BLaER1 (cell line): Measurements from ENCODE around the gene RARS2.
A peak's percentile ranks its signal among the peaks of the same experiment; 100 is the strongest.
"Not testable (repeated sequence)": the region's sequence is repeated elsewhere in the genome, so short reads cannot be mapped to it uniquely, and the experiment has no call there.

Source experiments
- H3K27ac ChIP-seq: shearing (Covaris generic); formaldehyde crosslinking; 2 replicates; pipeline ENCODE4 v1.8.1; 2022
- H3K27me3 ChIP-seq: shearing (Covaris generic); formaldehyde crosslinking; 2 replicates; pipeline ENCODE4 v1.8.1; 2022
- H3K36me3 ChIP-seq: shearing (Covaris generic); formaldehyde crosslinking; 2 replicates; pipeline ENCODE4 v1.8.1; 2022
- H3K4me1 ChIP-seq: shearing (Covaris generic); formaldehyde crosslinking; 2 replicates; pipeline ENCODE4 v1.8.1; 2022
- H3K4me2 ChIP-seq: shearing (Covaris generic); formaldehyde crosslinking; 2 replicates; pipeline ENCODE4 v1.8.1; 2022
- H3K4me3 ChIP-seq: shearing (Covaris generic); formaldehyde crosslinking; 2 replicates; pipeline ENCODE4 v1.8.1; 2022
- H3K9ac ChIP-seq: shearing (Covaris generic); formaldehyde crosslinking; 2 replicates; pipeline ENCODE4 v1.8.1; 2022
- H3K9me3 ChIP-seq: shearing (Covaris generic); formaldehyde crosslinking; 2 replicates; pipeline ENCODE4 v1.8.1; 2022
- H4K20me1 ChIP-seq: shearing (Covaris generic); formaldehyde crosslinking; 2 replicates; pipeline ENCODE4 v1.8.1; 2022
- Cebpa-rat ChIP-seq: shearing (Covaris generic); IDR thresholded peaks from 2 replicates; pipeline ENCODE4 v1.8.1; 2022

RARS2 gene

DNA sequence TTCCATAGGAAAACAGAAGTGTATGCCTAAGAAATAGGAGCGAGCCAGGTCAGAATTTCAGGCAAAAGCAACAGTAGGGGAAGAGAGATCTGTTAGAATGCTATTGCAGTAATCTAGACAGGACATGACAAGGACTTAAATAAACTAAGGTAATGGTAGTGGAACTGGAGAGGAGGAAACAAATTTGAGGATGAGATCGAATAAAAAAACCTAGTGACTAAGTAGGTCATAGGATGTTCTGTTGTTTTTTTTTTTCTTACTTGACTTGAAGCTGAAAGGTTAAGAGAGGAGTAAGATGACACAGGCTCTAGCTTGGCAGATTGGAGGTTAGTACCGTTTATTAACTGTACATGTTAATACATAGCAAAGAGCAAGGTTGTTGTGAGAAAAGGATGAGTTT lies 28.7 kb upstream of the RARS2 start:
- H3K9me3 ChIP-seq = no peaks in the 10 kb centered on the region
- H3K27ac ChIP-seq = no peak overlapping the region
- H3K36me3 ChIP-seq = peaks cover 12% of the 10 kb centered on the region; the same call in 1 of the 2 replicates
- no peak overlapping the region for H3K4me2 ChIP-seq
- no peak overlapping the region for H3K9ac ChIP-seq
- no peak for TF ChIP-seq Cebpa-rat
- no peaks in the 10 kb centered on the region for H4K20me1 ChIP-seq
- no peaks in the 10 kb centered on the region for H3K27me3 ChIP-seq
- H3K4me3 ChIP-seq = no peak overlapping the region
- H3K4me1 ChIP-seq = no peaks in the 10 kb centered on the region

DNA sequence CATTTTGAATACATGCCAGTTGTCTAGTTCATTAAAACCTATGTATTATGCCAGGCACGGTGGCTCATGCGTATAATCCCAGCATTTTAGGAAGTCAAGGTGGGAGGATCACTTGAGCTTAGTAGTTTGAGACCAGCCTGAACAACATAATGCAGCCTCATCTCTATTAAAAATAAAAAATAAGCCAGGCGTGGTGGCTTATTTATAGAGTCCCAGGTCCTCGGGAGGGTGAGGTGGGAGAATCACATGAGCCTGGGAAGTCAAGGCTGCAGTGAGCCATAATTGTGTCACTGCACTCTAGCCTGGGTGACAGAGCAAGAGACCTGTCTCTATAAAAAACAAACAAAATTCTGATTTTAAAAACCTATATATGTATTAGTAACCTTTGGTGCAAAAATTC lies 27.6 kb upstream of the RARS2 start:
- H3K27ac ChIP-seq = no peak overlapping the region
- H4K20me1 ChIP-seq = no peaks in the 10 kb centered on the region
- H3K9me3 ChIP-seq = no peaks in the 10 kb centered on the region
- H3K4me2 ChIP-seq = no peak overlapping the region
- H3K36me3 ChIP-seq = peaks cover 21% of the 10 kb centered on the region
- H3K9ac ChIP-seq = no peak overlapping the region
- no peak for TF ChIP-seq Cebpa-rat
- no peaks in the 10 kb centered on the region for H3K27me3 ChIP-seq
- no peak overlapping the region for H3K4me3 ChIP-seq
- no peaks in the 10 kb centered on the region for H3K4me1 ChIP-seq

DNA sequence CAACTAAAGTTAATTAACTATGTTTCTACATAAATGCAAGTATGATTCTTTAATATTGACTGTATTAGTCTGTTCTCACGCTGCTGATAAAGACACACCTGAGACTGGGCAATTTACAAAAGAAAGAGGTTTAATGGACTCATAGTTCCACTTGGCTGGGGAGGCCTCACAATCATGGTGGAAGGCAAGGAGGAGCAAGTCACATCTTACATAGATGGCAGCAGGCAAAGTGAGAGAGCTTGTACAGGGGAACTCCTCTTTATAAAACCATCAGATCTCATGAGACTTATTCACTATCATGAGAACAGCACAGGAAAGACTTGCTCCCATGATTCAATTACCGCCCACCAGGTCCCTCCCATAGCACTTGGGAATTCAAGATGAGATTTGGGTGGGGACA lies 23.2 kb upstream of the RARS2 start:
- not testable (repeated sequence) for H3K27me3 ChIP-seq, H3K9me3 ChIP-seq, H3K4me2 ChIP-seq, H3K27ac ChIP-seq, H3K9ac ChIP-seq, H3K4me3 ChIP-seq, H4K20me1 ChIP-seq, H3K4me1 ChIP-seq
- H3K36me3 ChIP-seq = peaks cover 25% of the 10 kb centered on the region

DNA sequence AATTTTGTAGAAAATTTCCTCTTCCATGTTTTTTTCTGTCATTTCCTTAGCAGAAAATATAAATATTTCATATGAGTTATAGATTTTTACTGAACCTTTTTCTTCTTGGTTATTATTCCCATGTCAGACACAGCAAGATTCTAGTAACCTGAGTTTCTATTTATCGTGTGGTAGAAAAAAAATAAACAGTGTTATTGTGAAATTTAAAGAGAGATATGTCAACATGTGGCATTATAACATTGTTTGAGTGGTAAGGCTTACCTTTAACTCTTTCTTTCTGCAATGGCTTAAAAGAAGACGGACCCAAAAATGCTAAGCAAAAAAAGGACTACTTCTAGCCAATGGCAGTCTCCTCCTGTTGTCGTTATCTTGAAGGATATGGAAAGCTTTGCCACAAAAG lies 19.0 kb upstream of the RARS2 start:
- H3K4me2 ChIP-seq = no peak overlapping the region
- TF ChIP-seq Cebpa-rat = no peak
- H3K36me3 ChIP-seq = peaks cover 16% of the 10 kb centered on the region
- no peaks in the 10 kb centered on the region for H3K4me1 ChIP-seq
- no peaks in the 10 kb centered on the region for H3K27me3 ChIP-seq
- no peak overlapping the region for H3K27ac ChIP-seq
- H3K9me3 ChIP-seq = no peaks in the 10 kb centered on the region
- no peak overlapping the region for H3K9ac ChIP-seq
- no peaks in the 10 kb centered on the region for H4K20me1 ChIP-seq
- no peak overlapping the region for H3K4me3 ChIP-seq

DNA sequence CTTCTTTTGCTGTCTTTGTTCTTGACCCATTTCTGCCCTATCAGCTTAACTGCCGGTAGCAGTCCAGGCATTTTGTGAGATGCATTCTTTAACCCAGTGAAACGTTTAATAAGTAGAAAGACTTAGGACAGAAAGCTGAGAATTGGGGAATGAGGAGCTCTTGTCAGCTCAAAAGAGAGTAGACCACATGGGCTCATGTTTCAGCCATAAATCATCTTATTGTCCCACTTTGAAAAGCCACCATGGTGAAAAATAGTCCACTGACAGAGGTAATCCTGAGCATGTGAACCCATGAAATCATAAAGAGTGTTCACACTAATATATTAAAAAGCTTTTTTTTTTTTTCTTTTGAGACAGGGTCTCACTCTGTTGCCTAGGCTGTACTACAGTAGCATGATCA lies 16.4 kb upstream of the RARS2 start:
- H3K36me3 ChIP-seq = peaks cover 4% of the 10 kb centered on the region; the same call in 1 of the 2 replicates
- H3K4me1 ChIP-seq = no peaks in the 10 kb centered on the region
- no peaks in the 10 kb centered on the region for H4K20me1 ChIP-seq
- no peak overlapping the region for H3K4me3 ChIP-seq
- H3K9ac ChIP-seq = no peak overlapping the region
- no peak overlapping the region for H3K4me2 ChIP-seq
- H3K9me3 ChIP-seq = no peaks in the 10 kb centered on the region
- H3K27ac ChIP-seq = no peak overlapping the region
- TF ChIP-seq Cebpa-rat = no peak
- H3K27me3 ChIP-seq = no peaks in the 10 kb centered on the region

DNA sequence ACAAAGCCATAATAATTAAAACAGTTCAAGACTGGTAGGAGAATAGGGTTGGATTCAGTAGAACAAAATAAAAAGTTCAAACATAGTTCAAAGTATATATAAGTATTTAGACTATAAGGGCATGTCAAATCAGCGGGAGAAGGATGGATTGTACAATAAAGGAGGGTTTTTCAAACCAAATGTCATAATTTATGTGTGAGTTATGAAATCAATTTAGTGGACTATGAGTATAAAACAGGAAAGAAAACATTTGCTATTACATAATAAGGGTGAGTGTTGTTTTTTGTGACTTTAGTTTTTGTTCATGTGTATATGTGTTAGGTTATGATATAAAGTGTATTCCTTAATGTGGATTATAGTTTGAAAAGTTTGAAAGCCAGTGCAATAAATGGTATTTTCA lies 10.8 kb upstream of the RARS2 start:
- Histone ChIP-seq H3K4me1 (no peaks in the 10 kb centered on the region), H4K20me1 (no peaks in the 10 kb centered on the region), H3K36me3 (0 out of 2 replicates have a peak, but pooled peaks cover 7% of the 10 kb centered on the region), H3K27ac (no peak overlapping the region), H3K4me2 (no peak overlapping the region), H3K9ac (no peak overlapping the region), H3K9me3 (no peaks in the 10 kb centered on the region), H3K27me3 (no peaks in the 10 kb centered on the region), H3K4me3 (no peak overlapping the region)
- no peak for TF ChIP-seq Cebpa-rat

DNA sequence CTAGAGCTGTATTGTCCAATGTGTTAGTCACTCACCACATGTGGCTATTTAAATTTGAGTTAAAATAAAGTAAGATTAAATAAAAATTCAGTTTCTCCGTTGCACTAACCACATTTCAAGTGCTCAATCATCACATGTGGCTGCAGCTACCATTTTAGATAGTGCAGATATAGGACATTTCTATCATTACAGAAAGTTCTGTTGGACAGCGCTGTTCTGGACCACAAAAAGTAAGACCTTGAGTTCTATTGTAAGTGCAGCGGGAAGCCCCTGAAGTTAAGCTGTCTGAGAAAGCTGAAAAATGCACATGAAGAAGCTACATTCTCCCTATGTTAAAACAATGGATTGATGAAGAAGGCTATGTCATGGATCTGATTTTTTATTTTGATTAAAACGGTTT lies 1.2 kb upstream of the RARS2 start:
- Histone ChIP-seq H3K4me2 (peak overlapping the region; percentile 77), H3K4me1 (peaks cover 24% of the 10 kb centered on the region), H3K9me3 (no peaks in the 10 kb centered on the region), H3K36me3 (0 out of 2 replicates have a peak, but pooled peaks cover 9% of the 10 kb centered on the region), H4K20me1 (no peaks in the 10 kb centered on the region), H3K4me3 (peak overlapping the region; percentile 76), H3K27me3 (no peaks in the 10 kb centered on the region), H3K27ac (no peak overlapping the region), H3K9ac (peak overlapping the region; percentile 78)
- TF ChIP-seq Cebpa-rat = no peak

DNA sequence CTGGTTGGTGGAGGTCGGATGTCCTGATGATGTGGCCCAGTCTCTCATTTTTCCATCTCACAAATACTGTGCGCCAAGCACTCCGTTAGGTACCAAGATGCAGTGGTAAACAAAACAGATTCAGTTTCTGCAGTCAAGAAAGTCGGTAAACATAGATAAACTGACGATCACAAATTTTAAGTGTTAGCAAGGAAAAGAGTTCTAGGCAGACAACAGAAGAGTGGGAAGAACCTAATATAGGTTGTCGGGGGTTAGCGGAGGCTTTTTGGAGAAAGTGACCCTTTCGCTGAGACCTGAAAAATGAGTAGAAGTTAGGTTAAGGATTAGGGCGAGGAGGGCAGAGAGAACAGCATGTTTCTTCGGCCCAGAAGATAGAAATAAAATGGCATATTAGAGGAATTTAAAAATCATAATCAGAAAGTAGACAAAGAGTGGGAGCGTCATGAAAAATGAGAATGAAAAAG lies 662 bp upstream of the RARS2 start:
- Histone ChIP-seq H3K4me1 (peaks cover 24% of the 10 kb centered on the region), H3K4me2 (peak overlapping the region; percentile 77), H3K4me3 (peak overlapping the region; percentile 76), H4K20me1 (no peaks in the 10 kb centered on the region), H3K27ac (peak overlapping the region; percentile 35; the same call in 1 of the 2 replicates), H3K27me3 (no peaks in the 10 kb centered on the region), H3K9me3 (no peaks in the 10 kb centered on the region), H3K9ac (peak overlapping the region; percentile 78), H3K36me3 (0 out of 2 replicates have a peak, but pooled peaks cover 5% of the 10 kb centered on the region)
- TF ChIP-seq Cebpa-rat = no peak

DNA sequence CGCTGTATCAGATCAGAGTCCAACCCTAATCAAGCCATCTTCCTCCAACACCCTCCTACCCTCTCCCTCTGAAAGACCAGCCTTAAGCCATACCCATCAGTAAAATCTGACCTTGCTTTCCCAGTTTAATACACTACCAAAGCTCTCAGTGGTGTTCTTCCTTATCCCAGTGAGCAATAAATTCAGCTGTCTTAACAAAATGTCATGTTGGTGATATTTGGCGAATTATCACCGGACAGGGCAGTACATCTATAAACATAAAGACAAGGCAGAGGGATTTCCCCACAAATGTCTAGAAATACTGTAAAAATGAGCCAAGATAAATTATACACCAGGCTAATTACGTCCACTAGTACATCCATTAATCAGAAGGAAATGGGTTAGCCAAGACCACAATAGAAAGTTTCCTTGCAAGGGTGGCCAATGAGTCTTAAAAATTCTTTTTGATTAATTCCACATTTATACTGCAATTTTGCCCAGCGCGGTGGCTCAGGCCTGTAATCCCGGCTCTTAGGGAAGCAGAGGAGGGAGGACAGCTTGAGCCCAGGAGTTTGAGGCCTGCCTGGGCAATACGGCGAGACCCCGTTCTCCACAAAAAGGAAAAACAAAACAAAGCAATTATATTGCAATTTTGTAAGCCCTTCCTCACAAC lies 905 bp downstream of the RARS2 start:
- no peaks in the 10 kb centered on the region for H3K27me3 ChIP-seq
- H3K36me3 ChIP-seq = 0 out of 2 replicates have a peak, but pooled peaks cover 5% of the 10 kb centered on the region
- peaks cover 24% of the 10 kb centered on the region for H3K4me1 ChIP-seq
- no peak for TF ChIP-seq Cebpa-rat
- peak overlapping the region; percentile 78 for H3K9ac ChIP-seq
- H3K4me3 ChIP-seq = peak overlapping the region; percentile 76
- peak overlapping the region; percentile 80 for H3K4me2 ChIP-seq
- H4K20me1 ChIP-seq = 0 out of 2 replicates have a peak, but pooled peaks cover 7% of the 10 kb centered on the region
- H3K9me3 ChIP-seq = no peaks in the 10 kb centered on the region
- H3K27ac ChIP-seq = no peak overlapping the region

DNA sequence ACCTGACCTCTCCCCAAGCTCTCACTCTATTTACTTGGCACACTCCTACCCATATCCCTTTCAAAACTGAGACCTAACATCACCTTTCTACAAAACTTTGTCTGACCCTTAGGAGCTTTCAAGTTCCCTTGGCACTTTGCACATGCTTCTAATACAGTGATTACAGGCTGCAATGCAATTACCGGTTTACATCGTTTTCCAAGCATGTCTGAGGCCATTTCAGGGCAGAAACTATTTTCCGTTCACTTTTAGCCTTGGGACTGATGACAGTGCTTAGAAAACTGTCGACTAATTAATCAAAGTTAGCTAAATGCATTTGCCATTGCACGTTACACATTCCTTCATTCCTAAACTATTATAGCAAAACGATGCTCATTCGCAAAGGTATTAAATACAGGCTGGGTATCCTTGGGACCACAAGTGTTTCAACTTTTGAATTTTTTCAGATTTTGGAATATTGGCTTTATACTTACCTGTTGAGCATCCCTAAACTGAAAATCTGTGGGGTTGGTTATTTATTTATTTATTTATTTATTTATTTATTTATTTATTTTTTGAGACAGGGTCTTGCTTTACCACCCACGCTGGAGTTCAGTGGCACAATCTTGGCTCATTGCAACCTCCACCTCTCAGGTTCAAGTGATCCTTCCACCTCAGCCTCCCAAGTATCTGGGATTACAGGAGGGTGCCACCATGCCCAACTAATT lies 3.3 kb downstream of the RARS2 start:
- TF ChIP-seq Cebpa-rat = no peak
- peaks cover 22% of the 10 kb centered on the region for H3K4me1 ChIP-seq
- H3K27ac ChIP-seq = no peak overlapping the region
- H3K36me3 ChIP-seq = peaks cover 6% of the 10 kb centered on the region; the same call in 1 of the 2 replicates
- H3K4me3 ChIP-seq = no peak overlapping the region
- no peak overlapping the region for H3K9ac ChIP-seq
- 0 out of 2 replicates have a peak, but pooled peaks cover 9% of the 10 kb centered on the region for H4K20me1 ChIP-seq
- H3K9me3 ChIP-seq = no peaks in the 10 kb centered on the region
- H3K27me3 ChIP-seq = no peaks in the 10 kb centered on the region
- H3K4me2 ChIP-seq = no peak overlapping the region
